Measurements from ENCODE around the gene POC1A. TPM values are rescaled to one million over a fixed set of nuclear protein-coding genes. Genes with fewer than 3 reads are reported as not detected.

Gene POC1A
- total and polyA plus RNA-seq, 9 of the 15 experiments (the other 6 are each of a cell fraction or from before 2014, with no cell fraction given) = 7.2 to 17.5 (median 12.1) TPM

DNA sequence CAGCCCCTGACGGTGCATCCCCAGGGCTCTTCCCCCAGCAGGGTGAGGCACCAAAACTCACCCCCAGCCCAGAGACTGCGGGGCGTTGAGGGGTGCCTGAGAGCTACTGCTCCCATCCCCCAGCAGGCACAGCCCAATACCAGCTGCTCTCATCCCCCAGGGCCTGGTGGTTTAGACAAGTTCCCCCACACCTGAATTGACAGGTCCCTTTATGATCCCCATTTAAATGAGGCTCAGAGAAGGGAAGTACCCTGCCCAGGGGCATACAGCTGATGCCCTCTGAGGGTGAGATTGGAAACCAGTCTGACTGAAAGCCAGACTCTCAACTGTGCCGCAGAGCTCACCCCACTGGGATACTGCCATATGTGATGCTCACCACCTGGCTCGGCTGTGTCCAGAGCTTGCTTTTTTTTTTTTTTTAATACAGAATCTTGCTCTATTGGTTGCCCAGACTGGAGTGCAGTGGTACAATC, 118.0 kb downstream of the POC1A start:
- no peak overlapping the region for H3K4me3 ChIP-seq
- intact Hi-C loops (cut with micrococcal nuclease) = no loop called here
- ChIA-PET CTCF (ENCODE audit: low intra/inter-chr PET ratio) (no interaction called here), POLR2A (interaction anchor here (0.6 to 1.7 kb wide), 2 partner anchors 17 to 83 kb away, joined by 3 to 5 read pairs; no protein-coding TSS in a partner anchor)
- in situ Hi-C loops (cut with MboI) = no loop called here
- FAIRE-seq = no peak
- H3K27me3 ChIP-seq (ENCODE audit: control insufficient read depth in 2 of 2, insufficient read depth in 2 of 2, low read length in 2 of 2) = peaks cover 0 to 17% of the 10 kb centered on the region in 2 experiments; a peak in 2 of 5 replicates
- 21% methylated on average over 5 of the region's 5 CpGs for WGBS (ENCODE audit: insufficient coverage, low coverage, missing lambda C conversion rate)
- BruUV-seq (replicated peaks) = no TSS peak
- no peaks in the 10 kb centered on the region for H3K9me3 ChIP-seq (replicated peaks; ENCODE audit: control insufficient read depth, insufficient read depth, low read depth, low read length)
- no peaks in the 10 kb centered on the region; the same call in 1 of the 2 replicates for H4K20me1 ChIP-seq (replicated peaks; ENCODE audit: control insufficient read depth, insufficient read depth, low read length)
- no peak overlapping the region for H3K9ac ChIP-seq (ENCODE audit: insufficient read depth in 1 of 2, low read depth in 2 of 2, low read length in 2 of 2)
- no peak overlapping the region for H2AFZ ChIP-seq (ENCODE audit: low read depth, low read length)
- no peak overlapping the region for H3K27ac ChIP-seq (ENCODE audit: extremely low read depth, low read depth, low read length)
- no peak overlapping the region for H3K4me2 ChIP-seq (ENCODE audit: insufficient read depth, low read length)
- H3K36me3 ChIP-seq (ENCODE audit: control insufficient read depth, insufficient read depth, low read length) = no peaks in the 10 kb centered on the region
- DNase-seq (ENCODE audit: extremely low read depth in 1 of 4, low spot score in 3 of 4) = no peak
- peaks cover 0 to 18% of the 10 kb centered on the region in 2 experiments; a peak in 2 of 5 replicates for H3K4me1 ChIP-seq (replicated peaks in 1 of 2; ENCODE audit: control insufficient read depth in 2 of 2, insufficient read depth in 2 of 2, low read length in 2 of 2)
- no peaks in the 10 kb centered on the region for H3K9me1 ChIP-seq (ENCODE audit: control insufficient read depth, insufficient read depth, low read length)
- no peaks in the 10 kb centered on the region for H3K79me2 ChIP-seq (ENCODE audit: control insufficient read depth, insufficient read depth, low read length)
- ATAC-seq = no peak
- no peak for TF ChIP-seq NONO (IDR thresholded peaks at IDR 0.05; ENCODE audit: low read depth in 2 of 2, low read length in 1 of 2)
- TF ChIP-seq RFX5 (IDR thresholded peaks at IDR 0.05; ENCODE audit: low read depth, low read length) = no peak
- no peak for TF ChIP-seq MCM2 (IDR thresholded peaks at IDR 0.05; ENCODE audit: low read depth)
- TF ChIP-seq, protein P1, sequence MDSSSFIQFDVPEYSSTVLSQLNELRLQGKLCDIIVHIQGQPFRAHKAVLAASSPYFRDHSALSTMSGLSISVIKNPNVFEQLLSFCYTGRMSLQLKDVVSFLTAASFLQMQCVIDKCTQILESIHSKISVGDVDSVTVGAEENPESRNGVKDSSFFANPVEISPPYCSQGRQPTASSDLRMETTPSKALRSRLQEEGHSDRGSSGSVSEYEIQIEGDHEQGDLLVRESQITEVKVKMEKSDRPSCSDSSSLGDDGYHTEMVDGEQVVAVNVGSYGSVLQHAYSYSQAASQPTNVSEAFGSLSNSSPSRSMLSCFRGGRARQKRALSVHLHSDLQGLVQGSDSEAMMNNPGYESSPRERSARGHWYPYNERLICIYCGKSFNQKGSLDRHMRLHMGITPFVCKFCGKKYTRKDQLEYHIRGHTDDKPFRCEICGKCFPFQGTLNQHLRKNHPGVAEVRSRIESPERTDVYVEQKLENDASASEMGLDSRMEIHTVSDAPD (CRISPR knock-in tag; IDR thresholded peaks at IDR 0.05) = no peak
- no peak for TF ChIP-seq ZNF277 (CRISPR knock-in tag; IDR thresholded peaks at IDR 0.05; ENCODE audit: borderline replicate concordance)
- TF ChIP-seq TEAD2 (tag; IDR thresholded peaks at IDR 0.05) = no peak
- no peak for TF ChIP-seq RFX1 (IDR thresholded peaks at IDR 0.05)
- TF ChIP-seq NCOA4 (IDR thresholded peaks at IDR 0.05; ENCODE audit: partially characterized antibody) = no peak
- TF ChIP-seq, protein P2, sequence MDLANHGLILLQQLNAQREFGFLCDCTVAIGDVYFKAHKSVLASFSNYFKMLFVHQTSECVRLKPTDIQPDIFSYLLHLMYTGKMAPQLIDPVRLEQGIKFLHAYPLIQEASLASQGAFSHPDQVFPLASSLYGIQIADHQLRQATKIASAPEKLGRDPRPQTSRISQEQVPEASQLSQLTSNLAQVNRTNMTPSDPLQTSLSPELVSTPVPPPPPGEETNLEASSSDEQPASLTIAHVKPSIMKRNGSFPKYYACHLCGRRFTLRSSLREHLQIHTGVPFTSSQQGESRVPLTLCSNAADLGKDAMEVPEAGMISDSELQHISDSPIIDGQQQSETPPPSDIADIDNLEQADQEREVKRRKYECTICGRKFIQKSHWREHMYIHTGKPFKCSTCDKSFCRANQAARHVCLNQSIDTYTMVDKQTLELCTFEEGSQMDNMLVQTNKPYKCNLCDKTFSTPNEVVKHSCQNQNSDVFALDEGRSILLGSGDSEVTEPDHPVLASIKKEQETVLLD (IDR thresholded peaks at IDR 0.05) = no peak
- TF ChIP-seq RCOR1 (IDR thresholded peaks at IDR 0.05; ENCODE audit: borderline replicate concordance in 1 of 2, low read depth in 2 of 2, low read length in 2 of 2) = no peak
- no peak for TF ChIP-seq ZNF232 (CRISPR knock-in tag; IDR thresholded peaks at IDR 0.05)
- no peak for TF ChIP-seq ETV6 (IDR thresholded peaks at IDR 0.05; ENCODE audit: borderline replicate concordance in 1 of 2, low read depth in 2 of 2, low read length in 1 of 2)
- TF ChIP-seq ETV6 (CRISPR knock-in tag; IDR thresholded peaks at IDR 0.05; ENCODE audit: borderline replicate concordance) = no peak
- TF ChIP-seq, protein P3, sequence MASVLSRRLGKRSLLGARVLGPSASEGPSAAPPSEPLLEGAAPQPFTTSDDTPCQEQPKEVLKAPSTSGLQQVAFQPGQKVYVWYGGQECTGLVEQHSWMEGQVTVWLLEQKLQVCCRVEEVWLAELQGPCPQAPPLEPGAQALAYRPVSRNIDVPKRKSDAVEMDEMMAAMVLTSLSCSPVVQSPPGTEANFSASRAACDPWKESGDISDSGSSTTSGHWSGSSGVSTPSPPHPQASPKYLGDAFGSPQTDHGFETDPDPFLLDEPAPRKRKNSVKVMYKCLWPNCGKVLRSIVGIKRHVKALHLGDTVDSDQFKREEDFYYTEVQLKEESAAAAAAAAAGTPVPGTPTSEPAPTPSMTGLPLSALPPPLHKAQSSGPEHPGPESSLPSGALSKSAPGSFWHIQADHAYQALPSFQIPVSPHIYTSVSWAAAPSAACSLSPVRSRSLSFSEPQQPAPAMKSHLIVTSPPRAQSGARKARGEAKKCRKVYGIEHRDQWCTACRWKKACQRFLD (CRISPR knock-in tag; IDR thresholded peaks at IDR 0.05) = no peak

Data from K562 (cell line).